H1 (cell line): ENCODE measurements around the gene ADH1C. TPM values are rescaled to one million over a fixed set of nuclear protein-coding genes. Genes with fewer than 3 reads are reported as not detected.

Source experiments
- CTCF ChIA-PET: fragments of 300-600 bp; sonication (Branson Sonifier 250); formaldehyde crosslinking; loops from one replicate; lab custom pipeline; 2021; ENCODE audit not compliant: partially characterized antibody; lab: Charles Lee
- POLR2A ChIA-PET: fragments of 300-600 bp; sonication (Branson Sonifier 250); formaldehyde crosslinking; loops from one replicate; lab custom pipeline; 2021; ENCODE audit warnings: inconsistent platforms; ENCODE audit not compliant: partially characterized antibody; lab: Charles Lee
- DNase-seq, 2 experiments: peaks; one replicate each; pipeline versions ENCODE4 v3.0.0 to v3.0.0-alpha.2; 2010 to 2022; ENCODE audit warnings: low spot score in 2 of 2, low read depth in 1 of 2, mixed read lengths in 1 of 2
- FAIRE-seq: peaks from 2 replicates; lab custom pipeline; 2011; peaks lifted over from hg19 to GRCh38; lab: Jason Lieb, UNC
- H2AFZ ChIP-seq: 2 replicates; pipeline ENCODE4 v1.8.1; 2012; ENCODE audit warnings: low read length, inconsistent platforms
- H2AK5ac ChIP-seq: 2 replicates; pipeline ENCODE4 v1.6.1; 2013; ENCODE audit warnings: low read depth, low read length
- H2BK120ac ChIP-seq: replicated peaks from 2 replicates; pipeline ENCODE3; 2013; ENCODE audit warnings: low read depth, low read length, inconsistent platforms
- H2BK12ac ChIP-seq: 2 replicates; pipeline ENCODE4 v1.6.1; 2013; ENCODE audit warnings: low read depth, low read length
- H2BK15ac ChIP-seq: 2 replicates; pipeline ENCODE4 v1.6.1; 2013; ENCODE audit warnings: low read length
- H2BK20ac ChIP-seq: 2 replicates; pipeline ENCODE4 v1.6.1; 2013; ENCODE audit warnings: low read length
- H2BK5ac ChIP-seq: 2 replicates; pipeline ENCODE4 v1.6.1; 2013; ENCODE audit warnings: low read depth, low read length
- H3K14ac ChIP-seq: 2 replicates; pipeline ENCODE4 v1.6.1; 2013; ENCODE audit warnings: inconsistent platforms; ENCODE audit not compliant: insufficient read length
- H3K18ac ChIP-seq: 2 replicates; pipeline ENCODE4 v1.6.1; 2013; ENCODE audit warnings: low read length; ENCODE audit errors: extremely low read depth
- H3K23ac ChIP-seq: 2 replicates; pipeline ENCODE4 v1.6.1; 2013; ENCODE audit warnings: inconsistent platforms; ENCODE audit not compliant: insufficient read length
- H3K23me2 ChIP-seq: 2 replicates; pipeline ENCODE4 v1.6.1; 2013; ENCODE audit warnings: low read depth, low read length
- H3K27ac ChIP-seq: 2 replicates; pipeline ENCODE4 v1.6.1; 2011; ENCODE audit warnings: low read depth, low read length, inconsistent platforms
- H3K27me3 ChIP-seq, 4 experiments: replicated peaks in 1 of 4; 1 replicate in 1 of 4; 2 replicates in 3 of 4; pipeline versions ENCODE4 v1.6.1 to v1.8.1; 2011 to 2013; ENCODE audit warnings: low read length in 3 of 4, mild to moderate bottlenecking in 3 of 4, inconsistent platforms in 2 of 4, mixed read lengths in 2 of 4, moderate library complexity in 1 of 4; ENCODE audit not compliant: control insufficient read depth in 3 of 4, insufficient read depth in 3 of 4; ENCODE audit errors: extremely low read depth in 1 of 4
- H3K36me3 ChIP-seq, 4 experiments: 2 replicates each; pipeline versions ENCODE4 v1.6.1 to v1.8.1; 2011 to 2013; ENCODE audit warnings: mild to moderate bottlenecking in 4 of 4, low read length in 3 of 4, moderate library complexity in 2 of 4, control low read depth in 1 of 4, inconsistent platforms in 1 of 4; ENCODE audit not compliant: insufficient read depth in 4 of 4, control insufficient read depth in 2 of 4
- H3K4ac ChIP-seq: replicated peaks from 2 replicates; pipeline ENCODE3; 2013; ENCODE audit warnings: low read length, low read depth, mixed read lengths, inconsistent platforms; ENCODE audit not compliant: insufficient read length
- H3K4me1 ChIP-seq, 4 experiments: replicated peaks in 1 of 4; 1 replicate in 1 of 4; 2 replicates in 3 of 4; pipeline versions ENCODE4 v1.6.1 to v1.8.1; 2011 to 2013; ENCODE audit warnings: low read length in 3 of 4, inconsistent platforms in 2 of 4, mixed read lengths in 1 of 4; ENCODE audit not compliant: insufficient read depth in 4 of 4, control insufficient read depth in 3 of 4
- H3K4me2 ChIP-seq, 2 experiments: 2 replicates each; pipeline versions ENCODE4 v1.6.1 to v1.8.1; 2011 to 2013; ENCODE audit warnings: low read depth in 2 of 2, low read length in 2 of 2, control low read depth in 1 of 2, inconsistent platforms in 1 of 2, mild to moderate bottlenecking in 1 of 2; ENCODE audit not compliant: insufficient read depth in 1 of 2
- H3K4me3 ChIP-seq, 4 experiments: fragments of 200-600, 300-600 bp in 1 of 4; sonication (generic), shearing (Covaris generic), sonication (Bioruptor Twin) in 1 of 4; 2 replicates each; pipeline versions ENCODE4 v1.5.1 to v1.8.1; 2011 to 2016; ENCODE audit warnings: low read length in 4 of 4, low read depth in 3 of 4, control low read depth in 2 of 4, inconsistent platforms in 2 of 4, mild to moderate bottlenecking in 2 of 4, mixed read lengths in 1 of 4, moderate library complexity in 1 of 4; ENCODE audit not compliant: insufficient read depth in 2 of 4; ENCODE audit errors: extremely low read depth in 1 of 4
- H3K56ac ChIP-seq: replicated peaks from 2 replicates; pipeline ENCODE3; 2013; ENCODE audit warnings: low read depth, mild to moderate bottlenecking, mixed read lengths, low read length, inconsistent platforms; ENCODE audit not compliant: insufficient read length
- H3K79me1 ChIP-seq: 2 replicates; pipeline ENCODE4 v1.6.1; 2013; ENCODE audit warnings: low read depth, low read length, control low read depth
- H3K79me2 ChIP-seq, 2 experiments: 2 replicates each; pipeline versions ENCODE4 v1.6.1 to v1.8.1; 2012 to 2013; ENCODE audit warnings: low read length in 2 of 2, mild to moderate bottlenecking in 2 of 2, inconsistent platforms in 1 of 2; ENCODE audit not compliant: insufficient read depth in 2 of 2, control insufficient read depth in 1 of 2
- H3K9ac ChIP-seq, 4 experiments: replicated peaks in 1 of 4; 1 replicate in 1 of 4; 2 replicates in 3 of 4; pipeline versions ENCODE4 v1.6.1 to v1.8.1; 2011 to 2013; ENCODE audit warnings: low read depth in 3 of 4, low read length in 3 of 4, control low read depth in 2 of 4, mild to moderate bottlenecking in 2 of 4, moderate library complexity in 2 of 4, inconsistent platforms in 1 of 4; ENCODE audit errors: extremely low read depth in 1 of 4
- H3K9me3 ChIP-seq, 2 experiments: 2 replicates each; pipeline versions ENCODE4 v1.6.1 to v1.8.1; 2012 to 2013; ENCODE audit warnings: mild to moderate bottlenecking in 2 of 2, moderate library complexity in 2 of 2, control low read depth in 1 of 2, inconsistent platforms in 1 of 2, low read depth in 1 of 2, low read length in 1 of 2, mixed read lengths in 1 of 2; ENCODE audit not compliant: insufficient read depth in 2 of 2
- H4K20me1 ChIP-seq, 2 experiments: replicated peaks in 1 of 2; 2 replicates each; pipeline versions ENCODE3 to v1.8.1; 2011 to 2013; ENCODE audit warnings: inconsistent platforms in 2 of 2, low read length in 2 of 2, mild to moderate bottlenecking in 1 of 2; ENCODE audit not compliant: insufficient read depth in 2 of 2, control insufficient read depth in 1 of 2
- H4K5ac ChIP-seq: 2 replicates; pipeline ENCODE4 v1.6.1; 2013; ENCODE audit warnings: low read length, low read depth, mixed read lengths, inconsistent platforms; ENCODE audit not compliant: insufficient read length
- H4K8ac ChIP-seq: 2 replicates; pipeline ENCODE4 v1.8.0; 2013; ENCODE audit warnings: mild to moderate bottlenecking, moderate library complexity, low read length, inconsistent platforms; ENCODE audit not compliant: insufficient read depth; ENCODE audit errors: extremely low read depth
- H4K91ac ChIP-seq: replicated peaks from 2 replicates; pipeline ENCODE3; 2013; ENCODE audit warnings: low read length, mixed read lengths, inconsistent platforms; ENCODE audit not compliant: insufficient read length
- CBX5 ChIP-seq: fragments of 300-800, 300-1000 bp; sonication (generic); IDR thresholded peaks from 2 replicates; pipeline ENCODE4 v1.7.1; 2016; ENCODE audit warnings: antibody characterized with exemption, low read length, low read depth
- CHD2 ChIP-seq: IDR thresholded peaks from 2 replicates; pipeline ENCODE4 v1.6.1; 2012; ENCODE audit warnings: low read length, improper control_type of control experiment
- JUND ChIP-seq: IDR thresholded peaks from 2 replicates; pipeline ENCODE4 v1.6.1; 2011; ENCODE audit warnings: mild to moderate bottlenecking, improper control_type of control experiment, low read length
- KDM1A ChIP-seq: fragments of 200-600, 300-600 bp; sonication (generic); IDR thresholded peaks from 2 replicates; pipeline ENCODE4 v1.7.1; 2016; ENCODE audit warnings: mild to moderate bottlenecking, low read length, borderline replicate concordance
- POLR2A ChIP-seq, 2 experiments: IDR thresholded peaks; 1 replicate in 1 of 2; 2 replicates in 1 of 2; pipeline ENCODE4 v1.6.1; 2011; ENCODE audit warnings: low read depth in 2 of 2, low read length in 2 of 2, mild to moderate bottlenecking in 2 of 2; ENCODE audit errors: control extremely low read depth in 1 of 2
- SRF ChIP-seq: IDR thresholded peaks from 2 replicates; pipeline ENCODE4 v1.6.1; 2011; ENCODE audit warnings: mild to moderate bottlenecking, low read depth, low read length, moderate library complexity
- WGBS, 2 experiments: shearing (Covaris generic) in 1 of 2; methylation state at CpG; one replicate each; pipeline versions ENCODE4 v1.1.6 to v1.1.7; 2013 to 2015; ENCODE audit warnings: low lambda C conversion rate in 2 of 2, mixed read lengths in 2 of 2, inconsistent platforms in 1 of 2, low coverage in 1 of 2, missing lambda C conversion rate in 1 of 2; ENCODE audit not compliant: insufficient replicate concordance in 2 of 2, insufficient coverage in 1 of 2, insufficient read length in 1 of 2; ENCODE audit errors: extremely low coverage in 1 of 2, missing lambda C conversion rate in 1 of 2; 5-methylcytosine and 5-hydroxymethylcytosine counted together
- polyA plus RNA-seq, 7 experiments: library from polyadenylated mRNA; depleted of rRNA in 3 of 7; stranded (reverse) in 5 of 7; unstranded in 2 of 7; fragments of >200 nt in 5 of 7; fragments of 200-250 nt in 2 of 7; gene quantifications; 1 replicate in 5 of 7; 2 replicates in 1 of 7; 4 replicates in 1 of 7; pipeline versions ENCODE4 v1.2.1 to v1.2.3, GENCODE V29; 2011 to 2013; ENCODE audit warnings: missing spikeins in 2 of 7, mixed read lengths in 2 of 7
- total RNA-seq: library from RNA; stranded (reverse); fragmentation: NEBNext Ultra II Directional; extraction: Animal tissue kit (Norgen Biotek cat#: 25700); gene quantifications from 2 replicates; pipeline ENCODE4 v1.2.1, GENCODE V29; 2021

Gene ADH1C
- total and polyA plus RNA-seq, 2 of the 8 experiments (the other 6 are each of a cell fraction or from before 2014, with no cell fraction given): not detected

DNA sequence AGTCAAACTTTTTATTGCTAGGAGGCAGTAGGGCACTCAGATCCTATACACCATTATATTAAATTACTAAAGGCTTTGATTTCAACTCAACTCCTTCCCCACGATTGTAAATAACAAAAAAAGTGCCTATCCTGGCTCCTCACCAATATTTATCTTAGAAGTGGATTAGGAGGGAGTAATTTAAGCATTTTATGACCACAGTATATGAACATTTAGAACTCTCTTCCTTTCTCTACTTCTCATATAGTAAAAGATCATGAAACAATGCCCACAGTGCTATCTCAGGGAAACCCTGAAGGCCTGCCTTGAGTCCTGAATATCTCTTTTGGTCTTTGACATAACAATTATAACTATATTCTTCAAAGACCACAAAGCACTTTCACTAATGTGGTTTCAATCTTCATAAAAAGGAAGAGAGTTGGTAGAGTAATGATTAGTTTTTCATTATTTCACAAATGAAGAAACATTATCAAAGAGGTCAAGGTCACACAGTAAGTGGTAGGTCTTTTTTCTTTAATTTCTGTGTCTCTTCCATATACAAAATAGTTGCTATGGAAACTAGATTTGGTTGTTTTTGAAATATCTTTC lies 29.1 kb upstream of the ADH1C start:
- H3K79me2 ChIP-seq: no peaks in the 10 kb centered on the region
- no peak overlapping the region for H4K91ac ChIP-seq
- no peaks in the 10 kb centered on the region for H4K20me1 ChIP-seq
- no peak overlapping the region for H3K23ac ChIP-seq
- no peak overlapping the region for H2AK5ac ChIP-seq
- H3K4me2 ChIP-seq: no peak overlapping the region
- no peak overlapping the region for H3K18ac ChIP-seq
- no peak overlapping the region for H2BK12ac ChIP-seq
- no peak overlapping the region for H3K9ac ChIP-seq
- ChIA-PET CTCF (no interaction called here), POLR2A (no interaction called here)
- H3K27me3 ChIP-seq: no peaks in the 10 kb centered on the region
- H3K27ac ChIP-seq: no peak overlapping the region
- H3K36me3 ChIP-seq: no peaks in the 10 kb centered on the region
- FAIRE-seq: no peak
- H3K79me1 ChIP-seq: no peaks in the 10 kb centered on the region
- H2AFZ ChIP-seq: no peak overlapping the region
- TF ChIP-seq CHD2 (no peak), JUND (no peak), POLR2A (IDR thresholded peaks at IDR 0.05; ENCODE audit: control extremely low read depth in 1 of 2, low read depth in 2 of 2, low read length in 2 of 2) (no peak), CBX5 (no peak), SRF (no peak), KDM1A (no peak)
- TF ChIP-seq, all 59 proteins: peak for 0
- 79% methylated on average over 1 of the region's 1 CpG; no CpG with 5 or more reads in 1 of the 2 experiments for WGBS, 2 experiments
- no peak overlapping the region for H4K5ac ChIP-seq
- no peak overlapping the region for H2BK120ac ChIP-seq
- H3K14ac ChIP-seq: no peak overlapping the region
- no peak overlapping the region for H3K56ac ChIP-seq
- no peak overlapping the region for H2BK5ac ChIP-seq
- no peaks in the 10 kb centered on the region for H3K4me1 ChIP-seq
- H4K8ac ChIP-seq: no peak overlapping the region
- no peak for DNase-seq
- H3K4me3 ChIP-seq: no peak overlapping the region
- no peaks in the 10 kb centered on the region for H3K23me2 ChIP-seq
- H3K9me3 ChIP-seq: no peaks in the 10 kb centered on the region
- no peak overlapping the region for H3K4ac ChIP-seq
- H2BK15ac ChIP-seq: no peak overlapping the region
- H2BK20ac ChIP-seq: no peak overlapping the region
